ENCODE data around the gene DIABLO. TPM values are rescaled to one million over a fixed set of nuclear protein-coding genes. Genes with fewer than 3 reads are reported as not detected.

Gene DIABLO
- total and polyA plus RNA-seq, 9 of the 15 experiments (the other 6 are each of a cell fraction or from before 2014, with no cell fraction given): 37.3 to 101 (median 80.1) TPM

GRCh38 chr12:122203301-122204166, 22.3 kb downstream of the DIABLO start, which contains the start of gene B3GNT4 (continued):
- TF ChIP-seq IFI16 (CRISPR knock-in tag; IDR thresholded peaks at IDR 0.05) (no peak), ARHGAP35 (IDR thresholded peaks at IDR 0.05; ENCODE audit: partially characterized antibody) (no peak), SRSF9 (IDR thresholded peaks at IDR 0.05; ENCODE audit: borderline replicate concordance, low read depth, low read length) (no peak), NR1H2 (CRISPR knock-in tag; IDR thresholded peaks at IDR 0.05) (no peak), ZNF583 (CRISPR knock-in tag; IDR thresholded peaks at IDR 0.05) (no peak), NFE2L1 (tag; IDR thresholded peaks at IDR 0.05; ENCODE audit: borderline replicate concordance, low read depth) (no peak), GATAD2B (IDR thresholded peaks at IDR 0.05; ENCODE audit: borderline replicate concordance) (peak; percentile 67), ZNF324 (CRISPR knock-in tag; IDR thresholded peaks at IDR 0.05) (no peak), NFIC (IDR thresholded peaks at IDR 0.05) (no peak), MITF (IDR thresholded peaks at IDR 0.05) (no peak), ZFP91 (CRISPR knock-in tag; IDR thresholded peaks at IDR 0.05) (no peak), THRA (IDR thresholded peaks at IDR 0.05) (no peak), MNT (conservative IDR thresholded peaks at IDR 0.05) (peak in 1 of 2 experiments; percentile 51; a peak in 1 of 4 replicates), TAF9B (IDR thresholded peaks at IDR 0.05; ENCODE audit: partially characterized antibody) (no peak), RBM34 (IDR thresholded peaks at IDR 0.05; ENCODE audit: borderline replicate concordance, insufficient read depth, low read length) (no peak), FOSL1 (tag; conservative IDR thresholded peaks at IDR 0.05) (no peak), ZNF224 (CRISPR knock-in tag; IDR thresholded peaks at IDR 0.05) (no peak), JUNB (CRISPR knock-in tag; conservative IDR thresholded peaks at IDR 0.05) (no peak), FOXM1 (IDR thresholded peaks at IDR 0.05; ENCODE audit: low read depth) (no peak), FOXM1 (CRISPR knock-in tag; IDR thresholded peaks at IDR 0.05; ENCODE audit: low read depth) (no peak), MYBL2 (IDR thresholded peaks at IDR 0.05; ENCODE audit: low read depth) (no peak), MYBL2 (CRISPR knock-in tag; IDR thresholded peaks at IDR 0.05; ENCODE audit: borderline replicate concordance) (no peak), TCFL5 (CRISPR knock-in tag; conservative IDR thresholded peaks at IDR 0.05) (no peak)
